Measurements from ENCODE around the gene USP24. TPM values are rescaled to one million over a fixed set of nuclear protein-coding genes. Genes with fewer than 3 reads are reported as not detected.
"Not testable (repeated sequence)": the region's sequence is repeated elsewhere in the genome, so short reads cannot be mapped to it uniquely, and the experiment has no call there.

Gene USP24
- total RNA-seq, 4 donors from 2014 or later: 42.7 to 77.1 (median 64.8) TPM

DNA sequence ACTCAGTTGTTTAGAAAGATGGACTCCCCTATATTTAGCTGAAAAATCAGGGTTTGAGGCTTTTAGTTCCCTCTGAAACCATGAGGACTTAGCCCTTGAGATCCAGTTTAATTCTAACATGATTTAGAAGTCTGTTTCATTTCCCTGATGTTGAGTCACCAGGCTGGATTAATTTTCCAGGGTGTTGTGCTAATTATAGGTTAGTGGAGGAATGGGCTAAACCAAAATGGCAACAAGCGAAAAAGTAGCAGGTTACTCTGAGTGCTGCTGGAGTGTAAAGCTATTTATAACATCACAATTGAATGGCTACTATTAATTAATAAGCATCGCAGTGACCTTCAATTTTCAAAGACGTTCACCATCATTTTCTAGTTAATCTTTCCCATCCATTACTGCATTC lies 15.5 kb upstream of the USP24 start:
- DNase-seq (ENCODE audit: low spot score): no peak
- TF ChIP-seq CTCF (IDR thresholded peaks at IDR 0.05): no peak
- no peak for ATAC-seq (ENCODE audit: low FRiP score)

GRCh38 chr1:55229726-55230125 lies 14.6 kb upstream of the USP24 start:
- not testable (repeated sequence) for ATAC-seq (ENCODE audit: low FRiP score); DNase-seq (ENCODE audit: low spot score)

GRCh38 chr1:55225228-55225627 lies 10.1 kb upstream of the USP24 start:
- TF ChIP-seq CTCF (IDR thresholded peaks at IDR 0.05): no peak
- DNase-seq (ENCODE audit: low spot score) (no peak), ATAC-seq (ENCODE audit: low FRiP score) (no peak)

- TF ChIP-seq CTCF (IDR thresholded peaks at IDR 0.05): no peak
- ATAC-seq (ENCODE audit: low FRiP score): no peak
These were observed 9.6 kb upstream of the USP24 start for GRCh38 chr1:55224729-55225128.

DNA sequence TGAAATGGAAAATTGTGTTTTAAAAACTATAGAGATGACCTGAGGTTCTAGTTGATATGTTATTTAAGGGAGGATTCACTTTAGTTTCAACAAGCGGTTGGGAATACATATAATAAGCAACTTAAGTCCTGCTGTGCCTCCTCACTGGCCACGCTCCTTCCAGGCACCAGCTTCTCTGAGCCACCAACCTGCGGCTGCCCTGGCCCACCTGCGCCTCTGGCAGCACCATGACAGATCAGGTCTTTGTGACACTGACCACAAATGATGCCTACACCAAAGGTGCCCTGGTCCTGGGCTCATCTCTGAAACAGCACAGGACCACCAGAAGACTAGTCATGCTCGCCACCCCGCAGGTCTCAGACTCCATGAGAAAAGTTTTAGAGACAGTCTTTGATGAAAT lies 7.0 kb upstream of the USP24 start:
- DNase-seq (ENCODE audit: low spot score) (no peak), ATAC-seq (ENCODE audit: low FRiP score) (no peak)
- TF ChIP-seq CTCF (IDR thresholded peaks at IDR 0.05): no peak

More at GRCh38 chr1:55224729-55225128, 9.6 kb upstream of the USP24 start:
- DNase-seq (ENCODE audit: low spot score): no peak

DNA sequence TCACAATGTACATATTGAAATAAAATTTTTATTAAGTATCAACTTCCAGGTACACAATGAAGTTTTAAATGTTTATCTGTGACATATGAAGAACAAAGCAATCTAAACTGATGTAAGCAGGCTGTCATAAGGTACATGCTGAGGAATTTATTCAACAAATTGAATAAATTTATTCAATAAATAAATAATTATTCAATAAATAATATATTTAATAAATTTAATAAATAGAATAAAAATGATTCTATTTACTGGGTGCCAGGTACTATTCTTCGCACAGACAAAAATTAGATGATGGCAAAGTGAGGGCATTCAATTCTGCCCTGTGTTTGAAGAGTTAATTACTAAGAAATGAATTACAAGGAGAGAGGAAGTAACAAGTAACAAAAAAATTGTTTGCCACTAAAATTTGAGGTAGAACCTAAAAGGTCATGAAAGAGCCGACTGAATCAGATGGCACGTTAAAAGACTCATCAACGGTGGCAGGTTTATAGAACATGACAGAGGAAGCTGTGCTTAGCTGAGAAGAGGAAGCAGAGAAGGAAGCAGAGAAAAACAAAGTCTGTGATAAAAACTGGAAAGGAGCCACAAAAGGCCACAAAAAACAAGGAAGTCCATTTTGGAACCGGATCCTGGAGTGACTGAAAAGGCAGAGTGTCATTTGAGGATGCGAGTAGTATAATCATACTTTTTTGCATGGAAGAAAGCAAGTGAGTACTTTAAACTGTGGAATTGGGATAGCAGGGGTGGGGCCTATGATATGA lies 2.2 kb upstream of the USP24 start:
- ATAC-seq (ENCODE audit: low FRiP score) (no peak), DNase-seq (ENCODE audit: low spot score) (no peak)
- TF ChIP-seq CTCF (IDR thresholded peaks at IDR 0.05): no peak

DNA sequence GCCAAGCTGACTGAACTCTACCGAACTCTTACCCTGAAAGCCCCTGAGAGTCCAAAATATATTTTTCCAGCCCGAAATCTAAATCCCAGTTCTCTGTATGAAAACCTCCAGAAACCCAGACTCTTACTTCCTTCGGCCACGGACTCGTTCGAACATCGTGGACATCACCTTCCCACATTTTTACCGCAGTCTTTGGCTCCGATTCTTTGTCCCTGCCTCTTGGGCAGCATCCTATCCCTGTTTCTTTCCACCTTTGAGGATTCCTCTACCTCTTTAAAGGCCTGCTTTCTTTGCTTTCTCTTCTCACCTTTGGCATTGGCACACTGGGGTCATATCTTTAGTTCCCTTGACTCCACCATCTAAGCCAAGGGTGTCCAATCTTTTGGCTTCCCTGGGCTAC lies 932 bp upstream of the USP24 start:
- DNase-seq (ENCODE audit: low spot score) (no peak), ATAC-seq (ENCODE audit: low FRiP score) (no peak)
- no peak for TF ChIP-seq CTCF (IDR thresholded peaks at IDR 0.05)

All from omental fat pad (tissue), 4 donors.